Heart right ventricle (tissue), 16 donors: ENCODE measurements around the gene LRIG1. TPM values are rescaled to one million over a fixed set of nuclear protein-coding genes. Genes with fewer than 3 reads are reported as not detected.

Source experiments
- ATAC-seq, 8 donors: fragments of 200-7000 bp; cut with Tn5 transposase; one replicate each; pipeline ENCODE4 v1.9.1; 2020; ENCODE audit warnings: mild to moderate bottlenecking in 8 of 8, moderate library complexity in 8 of 8, moderate number of reproducible peaks in 1 of 8
- DNase-seq, 2 donors: peaks; one replicate each; pipeline ENCODE4 v3.0.0-alpha.2; 2020
- H3K27ac ChIP-seq, 10 donors: fragments of 200-600 bp; sonication (generic) in 2 of 10; one replicate each; pipeline versions ENCODE4 v1.5.0 to v1.8.0; 2020 to 2022; ENCODE audit warnings: mild to moderate bottlenecking in 3 of 10
- H3K27me3 ChIP-seq, 7 donors: fragments of 200-600 bp; one replicate each; pipeline ENCODE4 v1.8.0; 2021 to 2022; ENCODE audit warnings: mild to moderate bottlenecking in 2 of 7
- H3K36me3 ChIP-seq, 9 donors: fragments of 200-600 bp; sonication (generic) in 1 of 9; one replicate each; pipeline versions ENCODE4 v1.5.0 to v1.8.0; 2020 to 2022; ENCODE audit warnings: mild to moderate bottlenecking in 2 of 9
- H3K4me1 ChIP-seq, 9 donors: fragments of 200-600 bp; sonication (generic) in 1 of 9; one replicate each; pipeline versions ENCODE4 v1.5.0 to v1.8.0; 2020 to 2022; ENCODE audit warnings: mild to moderate bottlenecking in 4 of 9
- H3K4me3 ChIP-seq, 10 donors: fragments of 200-600 bp; sonication (generic) in 2 of 10; one replicate each; pipeline versions ENCODE4 v1.5.0 to v1.8.0; 2020 to 2022; ENCODE audit warnings: mild to moderate bottlenecking in 7 of 10, moderate library complexity in 2 of 10
- H3K9me3 ChIP-seq, 11 donors: fragments of 200-600 bp in 10 of 11; sonication (generic) in 2 of 11; one replicate each; pipeline versions ENCODE4 v1.5.0 to v1.8.0; 2013 to 2022; ENCODE audit warnings: mild to moderate bottlenecking in 2 of 11, control low read depth in 1 of 11, moderate library complexity in 1 of 11
- WGBS, 2 donors: extraction: QIAGEN DNeasy Blood & Tissue Kit; methylation state at CpG; one replicate each; pipeline ENCODE4 v1.1.7; 2013; ENCODE audit warnings: inconsistent platforms in 1 of 2; 5-methylcytosine and 5-hydroxymethylcytosine counted together
- intact Hi-C, 10 donors: fragments of 100-400 bp; cut with DNase I; formaldehyde crosslinking; loops; one replicate each; pipeline versions ENCODE4 v1.11.1 to v1.14.2; 2022
- polyA plus RNA-seq, 2 donors: library from polyadenylated mRNA; stranded (reverse); fragments of 200-250 nt; gene quantifications; one replicate each; pipeline ENCODE4 v1.2.3, GENCODE V29; 2013
- total RNA-seq, 10 donors: library from RNA; stranded (reverse); fragmentation: NEBNext Ultra II Directional in 3 of 10; extraction: Animal tissue kit (Norgen Biotek cat#: 25700) in 3 of 10; gene quantifications; one replicate each; pipeline versions ENCODE4 v1.2.1 to v1.2.4, GENCODE V29; 2021 to 2023
- TF ChIP-seq, protein P1 (sequence below), 9 donors: fragments of 200-600 bp; sonication (generic) in 2 of 9; IDR thresholded peaks; one replicate each; pipeline versions ENCODE4 v1.5.0 to v1.8.0; 2021 to 2022; ENCODE audit warnings: antibody characterized with exemption in 9 of 9, mild to moderate bottlenecking in 5 of 9, moderate library complexity in 1 of 9
- donor health status: Arrhythmogenic right ventricular cardiomyopathy.
- donor health status: ischemic (EF 13 %, LVEDD 7.1; RV severe dilation, severe dysfunction).
- donor health status: healthy with polysubstance abuse.
- donor health status: DM: no; HTN: yes; CAD: no.
- donor health status: DM: no; HTN: no; CAD: no.
- donor health status: ischemic (EF 25% LVEDD 6.9; RV normal size, moderate dysfunction).
- donor health status: ischemic (EF 25% LVEDD 5.7; RV mildly dilated, moderate dysfunction).
- donor health status: healthy.
- donor health status: DM: yes; HTN: yes; CAD: no.
- donor health status: Ischemic cardiomyopathy.
- donor health status: ischemic (EF 35%, LVEDD 5.7; RV mildly dilated, moderate dysfunction).
- donor health status: nonischemic (EF 11% LVEDD 7.7; RV severe dilation, severe dysfunction).
- donor health status: DM: yes; HTN: yes; CAD: no.
- donor health status: PGD.
- donor health status: ischemic (EF 29% LVEDD 5.4; RV normal size, mild dysfunction).
- donor health status: nonischemic (EF 23%, LVEDD 6.1; RV moderate dilation, normal function).

LRIG1 gene
- total and polyA plus RNA-seq, 12 donors, result 23.8 to 109 (median 94.2) TPM

- intact Hi-C loops, result loop anchor here in 4 of 10 donors (5.0 kb wide), 3 partner anchors 38 to 47 kb away; no protein-coding TSS in a partner anchor
- Histone ChIP-seq H3K4me1 (peaks cover 52 to 88% (median 72%) of the 10 kb centered on the region in 9 donors), H3K4me3 (peak overlapping the region in 5 of 10 donors; percentile 24 to 33 (median 28)), H3K27ac (peak overlapping the region; percentile 3 to 92 (median 66)), H3K36me3 (peaks cover 0 to 6% (median 0%) of the 10 kb centered on the region in 9 donors), H3K27me3 (no peaks in the 10 kb centered on the region), H3K9me3 (no peaks in the 10 kb centered on the region)
- peak; percentile 58 to 87 for DNase-seq
- 8 to 16% methylated on average over 4 of the region's 4 CpGs for WGBS, 2 donors
- TF ChIP-seq, protein P1, sequence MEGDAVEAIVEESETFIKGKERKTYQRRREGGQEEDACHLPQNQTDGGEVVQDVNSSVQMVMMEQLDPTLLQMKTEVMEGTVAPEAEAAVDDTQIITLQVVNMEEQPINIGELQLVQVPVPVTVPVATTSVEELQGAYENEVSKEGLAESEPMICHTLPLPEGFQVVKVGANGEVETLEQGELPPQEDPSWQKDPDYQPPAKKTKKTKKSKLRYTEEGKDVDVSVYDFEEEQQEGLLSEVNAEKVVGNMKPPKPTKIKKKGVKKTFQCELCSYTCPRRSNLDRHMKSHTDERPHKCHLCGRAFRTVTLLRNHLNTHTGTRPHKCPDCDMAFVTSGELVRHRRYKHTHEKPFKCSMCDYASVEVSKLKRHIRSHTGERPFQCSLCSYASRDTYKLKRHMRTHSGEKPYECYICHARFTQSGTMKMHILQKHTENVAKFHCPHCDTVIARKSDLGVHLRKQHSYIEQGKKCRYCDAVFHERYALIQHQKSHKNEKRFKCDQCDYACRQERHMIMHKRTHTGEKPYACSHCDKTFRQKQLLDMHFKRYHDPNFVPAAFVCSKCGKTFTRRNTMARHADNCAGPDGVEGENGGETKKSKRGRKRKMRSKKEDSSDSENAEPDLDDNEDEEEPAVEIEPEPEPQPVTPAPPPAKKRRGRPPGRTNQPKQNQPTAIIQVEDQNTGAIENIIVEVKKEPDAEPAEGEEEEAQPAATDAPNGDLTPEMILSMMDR (IDR thresholded peaks at IDR 0.05), result no peak
- ATAC-seq, result peak; percentile 35 to 77 (median 70)
Observed at GRCh38 chr3:66450390-66451022, 50.3 kb downstream of the LRIG1 start.

- WGBS, 2 donors, result 16 to 24% methylated on average over 7 of the region's 7 CpGs
- no peaks in the 10 kb centered on the region for H3K9me3 ChIP-seq
Observed at GRCh38 chr3:66449411-66449974, 51.3 kb downstream of the LRIG1 start.

GRCh38 chr3:66444146-66444644, 56.6 kb downstream of the LRIG1 start:
- DNase-seq (no peak), ATAC-seq (no peak)
- H3K27me3 ChIP-seq, result no peaks in the 10 kb centered on the region
- no peaks in the 10 kb centered on the region for H3K9me3 ChIP-seq
- intact Hi-C loops, result loop anchor here in 2 of 10 donors (5.0 to 10.0 kb wide), 2 partner anchors 37 to 51 kb away; no protein-coding TSS in a partner anchor
- peaks cover 0 to 11% (median 0%) of the 10 kb centered on the region in 9 donors for H3K36me3 ChIP-seq
- peak overlapping the region in 7 of 10 donors; percentile 2 to 86 (median 69) for H3K27ac ChIP-seq
- H3K4me1 ChIP-seq, result peaks cover 43 to 86% (median 63%) of the 10 kb centered on the region in 9 donors
- no peak overlapping the region for H3K4me3 ChIP-seq
- WGBS, 2 donors, result 93 to 95% methylated on average over 7 of the region's 7 CpGs
- TF ChIP-seq, protein P1 (IDR thresholded peaks at IDR 0.05), result no peak

More at GRCh38 chr3:66449411-66449974, 51.3 kb downstream of the LRIG1 start:
- H3K27ac ChIP-seq, result peak overlapping the region in 9 of 10 donors; percentile 3 to 92 (median 70)
- H3K36me3 ChIP-seq, result peaks cover 0 to 6% (median 0%) of the 10 kb centered on the region in 9 donors
- TF ChIP-seq, protein P1 (IDR thresholded peaks at IDR 0.05), result no peak
- H3K4me3 ChIP-seq, result no peak overlapping the region
- H3K4me1 ChIP-seq, result peaks cover 52 to 86% (median 63%) of the 10 kb centered on the region in 9 donors
- intact Hi-C loops, result loop anchor here in 2 of 10 donors (5.0 to 10.0 kb wide), 2 partner anchors 45 to 48 kb away; no protein-coding TSS in a partner anchor
- DNase-seq (peak in 1 of 2 donors; percentile 31), ATAC-seq (peak; percentile 7 to 79 (median 60))
- no peaks in the 10 kb centered on the region for H3K27me3 ChIP-seq

GRCh38 chr3:66443118-66443803, 57.6 kb downstream of the LRIG1 start:
- WGBS, 2 donors, result 74 to 79% methylated on average over 10 of the region's 10 CpGs
- TF ChIP-seq, protein P1 (IDR thresholded peaks at IDR 0.05), result no peak
- DNase-seq, result no peak
- Histone ChIP-seq H3K27ac (peak overlapping the region in 9 of 10 donors; percentile 54 to 86 (median 70)), H3K27me3 (no peaks in the 10 kb centered on the region), H3K36me3 (peaks cover 0 to 6% (median 0%) of the 10 kb centered on the region in 9 donors), H3K4me3 (peak overlapping the region in 3 of 10 donors; percentile 8 to 25 (median 23)), H3K4me1 (peaks cover 35 to 86% (median 64%) of the 10 kb centered on the region in 9 donors), H3K9me3 (no peaks in the 10 kb centered on the region)
- intact Hi-C loops, result loop anchor here in 2 of 10 donors (5.0 to 10.0 kb wide), 2 partner anchors 36 to 52 kb away; no protein-coding TSS in a partner anchor
- ATAC-seq, result no peak
